ENCODE results near the gene IRF2BP2. TPM values are rescaled to one million over a fixed set of nuclear protein-coding genes. Genes with fewer than 3 reads are reported as not detected.

Gene IRF2BP2
- total and polyA plus RNA-seq, 10 of the 15 experiments (the other 5 are each of a cell fraction or from before 2014, with no cell fraction given), result 7.5 to 114 (median 52.3) TPM

DNA sequence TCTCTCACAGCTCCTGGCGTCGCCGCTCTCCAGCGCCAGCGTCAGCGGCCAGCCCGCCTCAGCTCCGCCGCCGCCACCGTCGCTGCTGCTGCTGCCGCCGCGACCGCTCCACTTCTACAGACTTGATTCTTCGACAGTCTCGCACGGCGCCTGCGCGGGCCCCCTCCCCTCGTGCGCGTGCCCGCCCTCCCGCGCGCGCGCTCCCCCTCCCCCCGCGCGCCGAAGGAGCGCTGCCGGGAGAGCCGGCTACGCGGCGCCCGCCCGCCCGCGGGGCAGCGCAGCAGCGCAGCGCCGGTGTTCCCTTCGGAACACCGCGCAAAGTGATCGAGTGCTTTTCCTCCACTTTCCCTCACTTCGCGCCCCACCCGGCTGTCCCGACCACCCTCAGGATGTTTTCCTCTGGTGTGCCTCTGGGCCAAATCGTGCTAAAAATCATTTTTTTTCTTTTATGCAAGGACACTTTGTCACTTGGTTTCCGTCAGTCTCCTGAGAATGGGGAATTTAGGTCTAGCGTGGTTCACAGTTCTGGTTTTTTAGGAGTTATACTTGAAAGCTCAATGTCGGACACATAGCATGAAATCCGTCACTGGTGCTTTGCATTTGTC is at the start of gene IRF2BP2 (continued):
- 0 out of 2 replicates have a peak, but pooled peaks have one; percentile 41 for TF ChIP-seq MXI1 (IDR thresholded peaks at IDR 0.05; ENCODE audit: low read depth, low read length)
- TF ChIP-seq NR2F1 (conservative IDR thresholded peaks at IDR 0.05), result 0 out of 2 replicates have a peak, but pooled peaks have one; percentile 10
- TF ChIP-seq SREBF1 (IDR thresholded peaks at IDR 0.05; ENCODE audit: low read length), result no peak
- 0 out of 2 replicates have a peak, but pooled peaks have one; percentile 70 for TF ChIP-seq ZBED1 (IDR thresholded peaks at IDR 0.05; ENCODE audit: borderline replicate concordance)
- no peak for TF ChIP-seq FOXM1 (IDR thresholded peaks at IDR 0.05; ENCODE audit: low read depth, low read length)
- no peak for TF ChIP-seq ZNF274 (IDR thresholded peaks at IDR 0.05; ENCODE audit: insufficient read depth, insufficient read length)
- no peak for TF ChIP-seq ZNF622 (IDR thresholded peaks at IDR 0.05)
- TF ChIP-seq, protein P1, sequence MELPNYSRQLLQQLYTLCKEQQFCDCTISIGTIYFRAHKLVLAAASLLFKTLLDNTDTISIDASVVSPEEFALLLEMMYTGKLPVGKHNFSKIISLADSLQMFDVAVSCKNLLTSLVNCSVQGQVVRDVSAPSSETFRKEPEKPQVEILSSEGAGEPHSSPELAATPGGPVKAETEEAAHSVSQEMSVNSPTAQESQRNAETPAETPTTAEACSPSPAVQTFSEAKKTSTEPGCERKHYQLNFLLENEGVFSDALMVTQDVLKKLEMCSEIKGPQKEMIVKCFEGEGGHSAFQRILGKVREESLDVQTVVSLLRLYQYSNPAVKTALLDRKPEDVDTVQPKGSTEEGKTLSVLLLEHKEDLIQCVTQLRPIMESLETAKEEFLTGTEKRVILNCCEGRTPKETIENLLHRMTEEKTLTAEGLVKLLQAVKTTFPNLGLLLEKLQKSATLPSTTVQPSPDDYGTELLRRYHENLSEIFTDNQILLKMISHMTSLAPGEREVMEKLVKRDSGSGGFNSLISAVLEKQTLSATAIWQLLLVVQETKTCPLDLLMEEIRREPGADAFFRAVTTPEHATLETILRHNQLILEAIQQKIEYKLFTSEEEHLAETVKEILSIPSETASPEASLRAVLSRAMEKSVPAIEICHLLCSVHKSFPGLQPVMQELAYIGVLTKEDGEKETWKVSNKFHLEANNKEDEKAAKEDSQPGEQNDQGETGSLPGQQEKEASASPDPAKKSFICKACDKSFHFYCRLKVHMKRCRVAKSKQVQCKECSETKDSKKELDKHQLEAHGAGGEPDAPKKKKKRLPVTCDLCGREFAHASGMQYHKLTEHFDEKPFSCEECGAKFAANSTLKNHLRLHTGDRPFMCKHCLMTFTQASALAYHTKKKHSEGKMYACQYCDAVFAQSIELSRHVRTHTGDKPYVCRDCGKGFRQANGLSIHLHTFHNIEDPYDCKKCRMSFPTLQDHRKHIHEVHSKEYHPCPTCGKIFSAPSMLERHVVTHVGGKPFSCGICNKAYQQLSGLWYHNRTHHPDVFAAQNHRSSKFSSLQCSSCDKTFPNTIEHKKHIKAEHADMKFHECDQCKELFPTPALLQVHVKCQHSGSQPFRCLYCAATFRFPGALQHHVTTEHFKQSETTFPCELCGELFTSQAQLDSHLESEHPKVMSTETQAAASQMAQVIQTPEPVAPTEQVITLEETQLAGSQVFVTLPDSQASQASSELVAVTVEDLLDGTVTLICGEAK (IDR thresholded peaks at IDR 0.05; ENCODE audit: borderline replicate concordance), result no peak
- no peak for TF ChIP-seq SMARCA5 (IDR thresholded peaks at IDR 0.05)
- TF ChIP-seq YY1 (IDR thresholded peaks at IDR 0.05; ENCODE audit: low read depth, low read length), result peak; percentile 71
- no peak for TF ChIP-seq EED (IDR thresholded peaks at IDR 0.05; ENCODE audit: low read depth)
- TF ChIP-seq, protein P2, sequence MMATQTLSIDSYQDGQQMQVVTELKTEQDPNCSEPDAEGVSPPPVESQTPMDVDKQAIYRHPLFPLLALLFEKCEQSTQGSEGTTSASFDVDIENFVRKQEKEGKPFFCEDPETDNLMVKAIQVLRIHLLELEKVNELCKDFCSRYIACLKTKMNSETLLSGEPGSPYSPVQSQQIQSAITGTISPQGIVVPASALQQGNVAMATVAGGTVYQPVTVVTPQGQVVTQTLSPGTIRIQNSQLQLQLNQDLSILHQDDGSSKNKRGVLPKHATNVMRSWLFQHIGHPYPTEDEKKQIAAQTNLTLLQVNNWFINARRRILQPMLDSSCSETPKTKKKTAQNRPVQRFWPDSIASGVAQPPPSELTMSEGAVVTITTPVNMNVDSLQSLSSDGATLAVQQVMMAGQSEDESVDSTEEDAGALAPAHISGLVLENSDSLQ (IDR thresholded peaks at IDR 0.05), result peak; percentile 52
- no peak for TF ChIP-seq CHD2 (IDR thresholded peaks at IDR 0.05; ENCODE audit: borderline replicate concordance, low read depth, low read length)
- no peak for TF ChIP-seq CREM (IDR thresholded peaks at IDR 0.05; ENCODE audit: low read depth)
- no peak for TF ChIP-seq FOXK2 (IDR thresholded peaks at IDR 0.05)
- TF ChIP-seq, protein P3, sequence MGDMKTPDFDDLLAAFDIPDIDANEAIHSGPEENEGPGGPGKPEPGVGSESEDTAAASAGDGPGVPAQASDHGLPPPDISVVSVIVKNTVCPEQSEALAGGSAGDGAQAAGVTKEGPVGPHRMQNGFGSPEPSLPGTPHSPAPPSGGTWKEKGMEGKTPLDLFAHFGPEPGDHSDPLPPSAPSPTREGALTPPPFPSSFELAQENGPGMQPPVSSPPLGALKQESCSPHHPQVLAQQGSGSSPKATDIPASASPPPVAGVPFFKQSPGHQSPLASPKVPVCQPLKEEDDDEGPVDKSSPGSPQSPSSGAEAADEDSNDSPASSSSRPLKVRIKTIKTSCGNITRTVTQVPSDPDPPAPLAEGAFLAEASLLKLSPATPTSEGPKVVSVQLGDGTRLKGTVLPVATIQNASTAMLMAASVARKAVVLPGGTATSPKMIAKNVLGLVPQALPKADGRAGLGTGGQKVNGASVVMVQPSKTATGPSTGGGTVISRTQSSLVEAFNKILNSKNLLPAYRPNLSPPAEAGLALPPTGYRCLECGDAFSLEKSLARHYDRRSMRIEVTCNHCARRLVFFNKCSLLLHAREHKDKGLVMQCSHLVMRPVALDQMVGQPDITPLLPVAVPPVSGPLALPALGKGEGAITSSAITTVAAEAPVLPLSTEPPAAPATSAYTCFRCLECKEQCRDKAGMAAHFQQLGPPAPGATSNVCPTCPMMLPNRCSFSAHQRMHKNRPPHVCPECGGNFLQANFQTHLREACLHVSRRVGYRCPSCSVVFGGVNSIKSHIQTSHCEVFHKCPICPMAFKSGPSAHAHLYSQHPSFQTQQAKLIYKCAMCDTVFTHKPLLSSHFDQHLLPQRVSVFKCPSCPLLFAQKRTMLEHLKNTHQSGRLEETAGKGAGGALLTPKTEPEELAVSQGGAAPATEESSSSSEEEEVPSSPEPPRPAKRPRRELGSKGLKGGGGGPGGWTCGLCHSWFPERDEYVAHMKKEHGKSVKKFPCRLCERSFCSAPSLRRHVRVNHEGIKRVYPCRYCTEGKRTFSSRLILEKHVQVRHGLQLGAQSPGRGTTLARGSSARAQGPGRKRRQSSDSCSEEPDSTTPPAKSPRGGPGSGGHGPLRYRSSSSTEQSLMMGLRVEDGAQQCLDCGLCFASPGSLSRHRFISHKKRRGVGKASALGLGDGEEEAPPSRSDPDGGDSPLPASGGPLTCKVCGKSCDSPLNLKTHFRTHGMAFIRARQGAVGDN (IDR thresholded peaks at IDR 0.05), result peak; percentile 26; the same call in 1 of the 2 replicates
- no peak for TF ChIP-seq TARDBP (IDR thresholded peaks at IDR 0.05; ENCODE audit: borderline replicate concordance)
- no peak for TF ChIP-seq SIX5 (IDR thresholded peaks at IDR 0.05; ENCODE audit: low read depth, low read length, severe bottlenecking)
- peak; percentile 27; the same call in 1 of the 2 replicates for TF ChIP-seq PAX5 (IDR thresholded peaks at IDR 0.05; ENCODE audit: borderline replicate concordance, low read depth, low read length)
- TF ChIP-seq, protein P4, sequence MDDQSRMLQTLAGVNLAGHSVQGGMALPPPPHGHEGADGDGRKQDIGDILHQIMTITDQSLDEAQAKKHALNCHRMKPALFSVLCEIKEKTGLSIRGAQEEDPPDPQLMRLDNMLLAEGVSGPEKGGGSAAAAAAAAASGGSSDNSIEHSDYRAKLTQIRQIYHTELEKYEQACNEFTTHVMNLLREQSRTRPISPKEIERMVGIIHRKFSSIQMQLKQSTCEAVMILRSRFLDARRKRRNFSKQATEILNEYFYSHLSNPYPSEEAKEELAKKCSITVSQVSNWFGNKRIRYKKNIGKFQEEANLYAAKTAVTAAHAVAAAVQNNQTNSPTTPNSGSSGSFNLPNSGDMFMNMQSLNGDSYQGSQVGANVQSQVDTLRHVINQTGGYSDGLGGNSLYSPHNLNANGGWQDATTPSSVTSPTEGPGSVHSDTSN (IDR thresholded peaks at IDR 0.05; ENCODE audit: insufficient replicate concordance, low read depth, low read length), result no peak
- TF ChIP-seq MTA2 (IDR thresholded peaks at IDR 0.05; ENCODE audit: low read depth), result 0 out of 2 replicates have a peak, but pooled peaks have one; percentile 34
